CD14-positive monocyte (primary cell): ENCODE measurements around the gene ZYX. TPM values are rescaled to one million over a fixed set of nuclear protein-coding genes. Genes with fewer than 3 reads are reported as not detected.
"Not testable (repeated sequence)": the region's sequence is repeated elsewhere in the genome, so short reads cannot be mapped to it uniquely, and the experiment has no call there.

ENCODE experiments used
- DNase-seq, 3 donors: peaks; one replicate each; pipeline ENCODE4 v3.0.0-alpha.2; 2011 to 2022
- H2AFZ ChIP-seq: 2 replicates; pipeline ENCODE4 v1.6.0; 2012; ENCODE audit warnings: mild to moderate bottlenecking, low read depth, low read length, inconsistent platforms; ENCODE audit not compliant: insufficient read depth, poor library complexity, severe bottlenecking
- H3K27ac ChIP-seq, 2 donors: 1 replicate in 1 of 2; 2 replicates in 1 of 2; pipeline ENCODE4 v1.5.1; 2012 to 2013; ENCODE audit warnings: low read length in 2 of 2, control low read depth in 1 of 2, inconsistent platforms in 1 of 2, low read depth in 1 of 2, mild to moderate bottlenecking in 1 of 2
- H3K27me3 ChIP-seq, 2 donors: one replicate each; pipeline versions ENCODE4 v1.6.0 to v1.6.1; 2011 to 2013; ENCODE audit warnings: low read length in 2 of 2; ENCODE audit not compliant: control insufficient read depth in 2 of 2, insufficient read depth in 2 of 2
- H3K36me3 ChIP-seq, 2 donors: replicated peaks in 1 of 2; 1 replicate in 1 of 2; 2 replicates in 1 of 2; pipeline versions ENCODE4 v1.5.1 to v1.6.1; 2012 to 2013; ENCODE audit warnings: low read length in 2 of 2, control low read depth in 1 of 2, inconsistent platforms in 1 of 2, mild to moderate bottlenecking in 1 of 2; ENCODE audit not compliant: insufficient read depth in 2 of 2, control insufficient read depth in 1 of 2
- H3K4me1 ChIP-seq, 2 donors: 1 replicate in 1 of 2; 2 replicates in 1 of 2; pipeline versions ENCODE4 v1.5.1 to v1.6.1; 2012 to 2013; ENCODE audit warnings: low read length in 2 of 2, control low read depth in 1 of 2, inconsistent platforms in 1 of 2, mild to moderate bottlenecking in 1 of 2, moderate library complexity in 1 of 2; ENCODE audit not compliant: insufficient read depth in 2 of 2, control insufficient read depth in 1 of 2
- H3K4me2 ChIP-seq: replicated peaks from 2 replicates; pipeline ENCODE3; 2012; ENCODE audit warnings: low read length, moderate library complexity, mild to moderate bottlenecking; ENCODE audit not compliant: poor library complexity, severe bottlenecking; ENCODE audit errors: extremely low read depth
- H3K4me3 ChIP-seq, 3 experiments: fragments of 200-600 bp in 1 of 3; sonication (generic) in 1 of 3; replicated peaks in 1 of 3; 1 replicate in 2 of 3; 2 replicates in 1 of 3; pipeline ENCODE4 v1.5.1; 2011 to 2013; ENCODE audit warnings: low read length in 3 of 3, mild to moderate bottlenecking in 3 of 3, control low read depth in 2 of 3, low read depth in 2 of 3, inconsistent platforms in 1 of 3, moderate library complexity in 1 of 3
- H3K79me2 ChIP-seq: 2 replicates; pipeline ENCODE4 v1.6.0; 2012; ENCODE audit warnings: mild to moderate bottlenecking, control low read depth, inconsistent platforms, low read length, moderate library complexity; ENCODE audit not compliant: insufficient read depth
- H3K9ac ChIP-seq: 2 replicates; pipeline ENCODE4 v1.6.0; 2017; ENCODE audit warnings: low read length, mild to moderate bottlenecking; ENCODE audit not compliant: insufficient read depth, poor library complexity, severe bottlenecking
- H3K9me3 ChIP-seq, 2 donors: replicated peaks in 1 of 2; 1 replicate in 1 of 2; 2 replicates in 1 of 2; pipeline versions ENCODE4 v1.5.1 to v1.6.1; 2012 to 2013; ENCODE audit warnings: low read length in 2 of 2, control low read depth in 1 of 2; ENCODE audit not compliant: control insufficient read depth in 1 of 2, insufficient read depth in 1 of 2
- H4K20me1 ChIP-seq: 2 replicates; pipeline ENCODE4 v1.6.0; 2012; ENCODE audit warnings: mild to moderate bottlenecking, low read length, control low read depth, moderate library complexity; ENCODE audit not compliant: insufficient read depth
- H3K27ac Mint-ChIP-seq, 7 donors: one replicate each; pipeline ENCODE4 v1.8.0; 2020; ENCODE audit warnings: mild to moderate bottlenecking in 7 of 7, mixed read lengths in 7 of 7, moderate library complexity in 6 of 7, inconsistent platforms in 2 of 7
- H3K27me3 Mint-ChIP-seq, 3 donors: one replicate each; pipeline ENCODE4 v1.8.0; 2021 to 2022; ENCODE audit warnings: low read depth in 3 of 3, mild to moderate bottlenecking in 3 of 3, mixed read lengths in 3 of 3, moderate library complexity in 3 of 3, inconsistent platforms in 1 of 3
- H3K36me3 Mint-ChIP-seq, 2 donors: one replicate each; pipeline ENCODE4 v1.8.0; 2020; ENCODE audit warnings: mixed read lengths in 2 of 2, inconsistent platforms in 1 of 2, mild to moderate bottlenecking in 1 of 2
- H3K4me1 Mint-ChIP-seq: one replicate; pipeline ENCODE4 v1.8.0; 2020; ENCODE audit warnings: mild to moderate bottlenecking, mixed read lengths
- H3K4me3 Mint-ChIP-seq, 2 donors: one replicate each; pipeline ENCODE4 v1.8.0; 2020; ENCODE audit warnings: mild to moderate bottlenecking in 2 of 2, mixed read lengths in 2 of 2, moderate library complexity in 1 of 2
- H3K9me3 Mint-ChIP-seq, 7 donors: one replicate each; pipeline ENCODE4 v1.8.0; 2020 to 2022; ENCODE audit warnings: mixed read lengths in 7 of 7, mild to moderate bottlenecking in 6 of 7, moderate library complexity in 6 of 7, inconsistent platforms in 2 of 7
- WGBS: methylation state at CpG from one replicate; pipeline ENCODE4 v1.1.5; 2013; ENCODE audit warnings: missing lambda C conversion rate; ENCODE audit not compliant: insufficient coverage; 5-methylcytosine and 5-hydroxymethylcytosine counted together
- intact Hi-C, 2 donors: fragments of 100-400 bp; cut with micrococcal nuclease; formaldehyde crosslinking; loops; one replicate each; pipeline versions ENCODE4 v1.15.0 to v1.15.1; 2023
- polyA plus RNA-seq, 3 donors: library from polyadenylated mRNA; depleted of rRNA in 1 of 3; unstranded in 2 of 3; stranded (reverse) in 1 of 3; fragments of 300-500 nt in 2 of 3; fragments of >200 nt in 1 of 3; fragmentation: Illumina TruSeq in 2 of 3; gene quantifications; 1 replicate in 2 of 3; 2 replicates in 1 of 3; pipeline ENCODE4 v1.2.3, GENCODE V29; 2012 to 2021
- TF ChIP-seq, protein P1 (sequence below): fragments of 200-600 bp; IDR thresholded peaks from one replicate; pipeline ENCODE4 v1.8.0; 2022; ENCODE audit warnings: antibody characterized with exemption, mild to moderate bottlenecking

Gene ZYX
- polyA plus RNA-seq, 3 donors: 198 to 417 (median 331) TPM

GRCh38 chr7:143413123-143413522 is 32.0 kb downstream of the ZYX start:
- Mint-ChIP-seq H3K27me3 (peaks cover 0 to 3% (median 0%) of the 10 kb centered on the region in 3 donors), H3K4me1 (peaks cover 79% of the 10 kb centered on the region), H3K36me3 (peaks cover 3% of the 10 kb centered on the region in 2 donors), H3K4me3 (no peak overlapping the region), H3K9me3 (peaks cover 0 to 4% (median 0%) of the 10 kb centered on the region in 7 donors), H3K27ac (peak overlapping the region; percentile 49 to 90 (median 88))
- no peaks in the 10 kb centered on the region for H3K27me3 ChIP-seq
- peak overlapping the region; percentile 57 for H3K4me2 ChIP-seq
- H3K4me1 ChIP-seq: peaks cover 57 to 88% of the 10 kb centered on the region in 2 donors
- H3K36me3 ChIP-seq: no peaks in the 10 kb centered on the region
- peak overlapping the region in 1 of 2 donors; percentile 80 for H3K27ac ChIP-seq
- no peak for DNase-seq
- 100% methylated on average over 1 of the region's 8 CpGs for WGBS
- H3K79me2 ChIP-seq: peaks cover 70% of the 10 kb centered on the region
- H4K20me1 ChIP-seq: no peaks in the 10 kb centered on the region
- peak overlapping the region in 1 of 3 experiments; percentile 44 for H3K4me3 ChIP-seq
- H3K9ac ChIP-seq: no peak overlapping the region
- H2AFZ ChIP-seq: no peak overlapping the region
- TF ChIP-seq, protein P1, sequence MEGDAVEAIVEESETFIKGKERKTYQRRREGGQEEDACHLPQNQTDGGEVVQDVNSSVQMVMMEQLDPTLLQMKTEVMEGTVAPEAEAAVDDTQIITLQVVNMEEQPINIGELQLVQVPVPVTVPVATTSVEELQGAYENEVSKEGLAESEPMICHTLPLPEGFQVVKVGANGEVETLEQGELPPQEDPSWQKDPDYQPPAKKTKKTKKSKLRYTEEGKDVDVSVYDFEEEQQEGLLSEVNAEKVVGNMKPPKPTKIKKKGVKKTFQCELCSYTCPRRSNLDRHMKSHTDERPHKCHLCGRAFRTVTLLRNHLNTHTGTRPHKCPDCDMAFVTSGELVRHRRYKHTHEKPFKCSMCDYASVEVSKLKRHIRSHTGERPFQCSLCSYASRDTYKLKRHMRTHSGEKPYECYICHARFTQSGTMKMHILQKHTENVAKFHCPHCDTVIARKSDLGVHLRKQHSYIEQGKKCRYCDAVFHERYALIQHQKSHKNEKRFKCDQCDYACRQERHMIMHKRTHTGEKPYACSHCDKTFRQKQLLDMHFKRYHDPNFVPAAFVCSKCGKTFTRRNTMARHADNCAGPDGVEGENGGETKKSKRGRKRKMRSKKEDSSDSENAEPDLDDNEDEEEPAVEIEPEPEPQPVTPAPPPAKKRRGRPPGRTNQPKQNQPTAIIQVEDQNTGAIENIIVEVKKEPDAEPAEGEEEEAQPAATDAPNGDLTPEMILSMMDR: no peak
- intact Hi-C loops: loop anchor here in 1 of 2 donors (10.0 kb wide), 3 partner anchors 48 to 168 kb away; partner anchors contain the start of gene FAM131B
- no peaks in the 10 kb centered on the region for H3K9me3 ChIP-seq

DNA sequence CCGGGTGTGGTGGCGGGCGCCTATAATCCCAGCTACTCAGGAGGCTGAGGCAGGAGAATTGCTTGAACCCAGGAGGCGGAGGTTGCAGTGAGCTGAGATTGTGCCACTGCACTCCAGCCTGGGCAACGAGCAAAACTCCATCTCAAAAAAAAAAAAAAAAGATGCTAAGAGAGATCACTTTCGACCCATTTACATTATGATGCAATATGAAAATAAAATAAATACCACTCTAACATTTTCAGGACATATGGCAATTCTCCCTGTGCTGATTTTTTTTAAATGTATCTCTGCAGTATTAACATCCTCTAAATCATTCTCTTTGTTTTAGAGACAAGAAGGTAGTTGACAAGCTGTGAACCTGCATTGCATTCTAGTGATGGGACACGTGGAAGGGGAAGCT is 34.1 kb downstream of the ZYX start:
- not testable (repeated sequence) for H3K9me3 Mint-ChIP-seq, DNase-seq, H3K27me3 Mint-ChIP-seq, H2AFZ ChIP-seq, H3K9me3 ChIP-seq, H4K20me1 ChIP-seq, H3K9ac ChIP-seq, H3K27me3 ChIP-seq
- H3K4me1 Mint-ChIP-seq: peaks cover 65% of the 10 kb centered on the region
- H3K4me3 Mint-ChIP-seq: peak overlapping the region in 1 of 2 donors; percentile 71
- H3K4me1 ChIP-seq: peaks cover 40 to 70% of the 10 kb centered on the region in 2 donors
- intact Hi-C loops: loop anchor here (5.0 to 10.0 kb wide), 4 partner anchors 33 to 170 kb away; partner anchors contain the start of genes ZYX (in 2 of the 2) and FAM131B (in 1 of the 2)
- peaks cover 66% of the 10 kb centered on the region for H3K79me2 ChIP-seq
- peaks cover 0 to 20% of the 10 kb centered on the region in 2 donors for H3K36me3 ChIP-seq
- H3K27ac ChIP-seq: peak overlapping the region in 1 of 2 donors; percentile 38
- H3K4me2 ChIP-seq: peak overlapping the region; percentile 13
- peak overlapping the region in 4 of 7 donors; percentile 32 to 92 (median 90) for H3K27ac Mint-ChIP-seq
- H3K36me3 Mint-ChIP-seq: peaks cover 18 to 21% of the 10 kb centered on the region in 2 donors
- WGBS: 80% methylated on average over 1 of the region's 7 CpGs
- peak overlapping the region in 1 of 3 experiments; percentile 29 for H3K4me3 ChIP-seq
